ENCODE results near the gene SMYD3.

GRCh38 chr1:246294263-246294662, 212.8 kb downstream of the SMYD3 start:
- TF ChIP-seq CTCF (tag by site-specific recombination; IDR thresholded peaks at IDR 0.05) (no peak), SP3 (tag by site-specific recombination; IDR thresholded peaks at IDR 0.05) (no peak), ZNF311 (tag by site-specific recombination; IDR thresholded peaks at IDR 0.05; ENCODE audit: borderline replicate concordance) (no peak), ZNF174 (tag by site-specific recombination; IDR thresholded peaks at IDR 0.05) (no peak), HOXC10 (CRISPR knock-in tag; IDR thresholded peaks at IDR 0.05) (no peak), ZNF23 (tag by site-specific recombination; IDR thresholded peaks at IDR 0.05; ENCODE audit: borderline replicate concordance) (no peak), ZNF473 (tag by site-specific recombination; IDR thresholded peaks at IDR 0.05) (no peak), KLF10 (tag by site-specific recombination; IDR thresholded peaks at IDR 0.05) (no peak), MYNN (tag by site-specific recombination; IDR thresholded peaks at IDR 0.05; ENCODE audit: borderline replicate concordance) (no peak)
- TF ChIP-seq, protein P1, sequence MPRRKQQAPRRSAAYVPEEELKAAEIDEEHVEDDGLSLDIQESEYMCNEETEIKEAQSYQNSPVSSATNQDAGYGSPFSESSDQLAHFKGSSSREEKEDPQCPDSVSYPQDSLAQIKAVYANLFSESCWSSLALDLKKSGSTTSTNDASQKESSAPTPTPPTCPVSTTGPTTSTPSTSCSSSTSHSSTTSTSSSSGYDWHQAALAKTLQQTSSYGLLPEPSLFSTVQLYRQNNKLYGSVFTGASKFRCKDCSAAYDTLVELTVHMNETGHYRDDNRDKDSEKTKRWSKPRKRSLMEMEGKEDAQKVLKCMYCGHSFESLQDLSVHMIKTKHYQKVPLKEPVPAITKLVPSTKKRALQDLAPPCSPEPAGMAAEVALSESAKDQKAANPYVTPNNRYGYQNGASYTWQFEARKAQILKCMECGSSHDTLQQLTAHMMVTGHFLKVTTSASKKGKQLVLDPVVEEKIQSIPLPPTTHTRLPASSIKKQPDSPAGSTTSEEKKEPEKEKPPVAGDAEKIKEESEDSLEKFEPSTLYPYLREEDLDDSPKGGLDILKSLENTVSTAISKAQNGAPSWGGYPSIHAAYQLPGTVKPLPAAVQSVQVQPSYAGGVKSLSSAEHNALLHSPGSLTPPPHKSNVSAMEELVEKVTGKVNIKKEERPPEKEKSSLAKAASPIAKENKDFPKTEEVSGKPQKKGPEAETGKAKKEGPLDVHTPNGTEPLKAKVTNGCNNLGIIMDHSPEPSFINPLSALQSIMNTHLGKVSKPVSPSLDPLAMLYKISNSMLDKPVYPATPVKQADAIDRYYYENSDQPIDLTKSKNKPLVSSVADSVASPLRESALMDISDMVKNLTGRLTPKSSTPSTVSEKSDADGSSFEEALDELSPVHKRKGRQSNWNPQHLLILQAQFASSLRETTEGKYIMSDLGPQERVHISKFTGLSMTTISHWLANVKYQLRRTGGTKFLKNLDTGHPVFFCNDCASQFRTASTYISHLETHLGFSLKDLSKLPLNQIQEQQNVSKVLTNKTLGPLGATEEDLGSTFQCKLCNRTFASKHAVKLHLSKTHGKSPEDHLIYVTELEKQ (tag by site-specific recombination; IDR thresholded peaks at IDR 0.05; ENCODE audit: borderline replicate concordance), result no peak
- TF ChIP-seq, protein P2, sequence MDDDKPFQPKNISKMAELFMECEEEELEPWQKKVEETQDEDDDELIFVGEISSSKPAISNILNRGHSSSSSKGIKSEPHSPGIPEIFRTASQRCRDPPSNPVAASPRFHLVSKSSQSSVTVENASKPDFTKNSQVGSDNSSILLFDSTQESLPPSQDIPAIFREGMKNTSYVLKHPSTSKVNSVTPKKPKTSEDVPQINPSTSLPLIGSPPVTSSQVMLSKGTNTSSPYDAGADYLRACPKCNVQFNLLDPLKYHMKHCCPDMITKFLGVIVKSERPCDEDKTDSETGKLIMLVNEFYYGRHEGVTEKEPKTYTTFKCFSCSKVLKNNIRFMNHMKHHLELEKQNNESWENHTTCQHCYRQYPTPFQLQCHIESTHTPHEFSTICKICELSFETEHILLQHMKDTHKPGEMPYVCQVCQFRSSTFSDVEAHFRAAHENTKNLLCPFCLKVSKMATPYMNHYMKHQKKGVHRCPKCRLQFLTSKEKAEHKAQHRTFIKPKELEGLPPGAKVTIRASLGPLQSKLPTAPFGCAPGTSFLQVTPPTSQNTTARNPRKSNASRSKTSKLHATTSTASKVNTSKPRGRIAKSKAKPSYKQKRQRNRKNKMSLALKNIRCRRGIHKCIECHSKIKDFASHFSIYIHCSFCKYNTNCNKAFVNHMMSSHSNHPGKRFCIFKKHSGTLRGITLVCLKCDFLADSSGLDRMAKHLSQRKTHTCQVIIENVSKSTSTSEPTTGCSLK (tag by site-specific recombination; IDR thresholded peaks at IDR 0.05), result no peak
